Measurements from ENCODE around the gene EPS8L1. TPM values are rescaled to one million over a fixed set of nuclear protein-coding genes. Genes with fewer than 3 reads are reported as not detected.

The EPS8L1 gene
- total and polyA plus RNA-seq, 2 of the 4 experiments (the other 2 are of a cell fraction), result 0.90 to 2.9 TPM

GRCh38 chr19:55076321-55076720 is 652 bp downstream of the EPS8L1 start:
- Histone ChIP-seq H3K14ac (replicated peaks; ENCODE audit: low read depth, low read length) (no peak overlapping the region), H3K27me3 (ENCODE audit: control insufficient read depth, insufficient read depth, low read length) (peaks cover 38% of the 10 kb centered on the region), H2BK5ac (ENCODE audit: low read depth, low read length, poor library complexity, severe bottlenecking) (no peak overlapping the region), H3K36me3 (ENCODE audit: control insufficient read depth, insufficient read depth, low read length) (no peaks in the 10 kb centered on the region), H4K8ac (ENCODE audit: low read depth in 2 of 2, low read length in 2 of 2) (no peak overlapping the region), H2AK5ac (ENCODE audit: low read depth, low read length) (no peak overlapping the region), H3K18ac (ENCODE audit: low read depth, low read length) (no peak overlapping the region), H3K56ac (ENCODE audit: extremely low read depth, insufficient read depth, low read length) (no peak overlapping the region), H3K4ac (ENCODE audit: low read depth, low read length) (no peak overlapping the region), H3K4me1 (ENCODE audit: control insufficient read depth, insufficient read depth, low read length) (peaks cover 6% of the 10 kb centered on the region; the same call in 1 of the 2 replicates), H2BK120ac (ENCODE audit: low read depth, low read length) (no peak overlapping the region), H4K91ac (ENCODE audit: insufficient read depth, low read depth, low read length) (no peak overlapping the region), H3K9ac (ENCODE audit: low read depth, low read length) (no peak overlapping the region), H2AK9ac (replicated peaks; ENCODE audit: low read depth, low read length, poor library complexity) (no peak overlapping the region), H2BK15ac (ENCODE audit: low read depth, low read length) (no peak overlapping the region), H3K4me3 (ENCODE audit: insufficient read depth, low read depth, low read length) (no peak overlapping the region), H2BK20ac (ENCODE audit: low read depth, low read length) (no peak overlapping the region), H3K79me1 (ENCODE audit: low read depth in 1 of 2, low read length in 2 of 2) (no peaks in the 10 kb centered on the region), H4K5ac (ENCODE audit: low read depth, low read length) (no peak overlapping the region), H3K9me3 (ENCODE audit: control insufficient read depth, insufficient read depth, low read length) (no peaks in the 10 kb centered on the region; the same call in 1 of the 2 replicates), H2AFZ (replicated peaks; ENCODE audit: low read length, poor library complexity) (no peak overlapping the region), H3K4me2 (ENCODE audit: low read depth, low read length) (no peak overlapping the region), H3K9me1 (ENCODE audit: insufficient read depth, low read length) (peaks cover 4% of the 10 kb centered on the region; the same call in 1 of the 2 replicates), H4K20me1 (ENCODE audit: insufficient read depth, low read length) (no peaks in the 10 kb centered on the region), H3K23ac (ENCODE audit: low read depth, low read length) (no peak overlapping the region), H3K27ac (ENCODE audit: insufficient read depth, low read length) (no peak overlapping the region)
- in situ Hi-C loops (cut with MboI; ENCODE audit: low sequenced_read_pairs), result no loop called here
- WGBS, 2 experiments (ENCODE audit: extremely low coverage in 2 of 2, insufficient read length in 1 of 2), result 70% methylated on average over 2 of the region's 12 CpGs; no CpG with 5 or more reads in 1 of the 2 experiments
- ChIA-PET POLR2A (ENCODE audit: unreplicated experiment) (no interaction called here), CTCF (no interaction called here)
- intact Hi-C loops (cut with micrococcal nuclease), result no loop called here
- BruUV-seq (replicated peaks), result no TSS peak
- no peak for ATAC-seq (ENCODE audit: low read depth)
- no peak for DNase-seq
- dilution Hi-C loops (cut with HindIII; ENCODE audit: low sequenced_read_pairs, unreplicated experiment), result no loop called here
- no peak for TF ChIP-seq RCOR1 (IDR thresholded peaks at IDR 0.05; ENCODE audit: insufficient replicate concordance, low read length)
- no peak for TF ChIP-seq RFX5 (IDR thresholded peaks at IDR 0.05; ENCODE audit: low read depth, low read length)
- no peak for TF ChIP-seq BHLHE40 (IDR thresholded peaks at IDR 0.05; ENCODE audit: low read depth, low read length)
- no peak for TF ChIP-seq NFE2L2 (IDR thresholded peaks at IDR 0.05; ENCODE audit: low read depth, low read length)
- TF ChIP-seq, protein P1, sequence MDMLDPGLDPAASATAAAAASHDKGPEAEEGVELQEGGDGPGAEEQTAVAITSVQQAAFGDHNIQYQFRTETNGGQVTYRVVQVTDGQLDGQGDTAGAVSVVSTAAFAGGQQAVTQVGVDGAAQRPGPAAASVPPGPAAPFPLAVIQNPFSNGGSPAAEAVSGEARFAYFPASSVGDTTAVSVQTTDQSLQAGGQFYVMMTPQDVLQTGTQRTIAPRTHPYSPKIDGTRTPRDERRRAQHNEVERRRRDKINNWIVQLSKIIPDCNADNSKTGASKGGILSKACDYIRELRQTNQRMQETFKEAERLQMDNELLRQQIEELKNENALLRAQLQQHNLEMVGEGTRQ (IDR thresholded peaks at IDR 0.05; ENCODE audit: low read depth, low read length), result no peak
- TF ChIP-seq SMC3 (IDR thresholded peaks at IDR 0.05; ENCODE audit: low read depth, low read length), result no peak
- TF ChIP-seq, protein P2, sequence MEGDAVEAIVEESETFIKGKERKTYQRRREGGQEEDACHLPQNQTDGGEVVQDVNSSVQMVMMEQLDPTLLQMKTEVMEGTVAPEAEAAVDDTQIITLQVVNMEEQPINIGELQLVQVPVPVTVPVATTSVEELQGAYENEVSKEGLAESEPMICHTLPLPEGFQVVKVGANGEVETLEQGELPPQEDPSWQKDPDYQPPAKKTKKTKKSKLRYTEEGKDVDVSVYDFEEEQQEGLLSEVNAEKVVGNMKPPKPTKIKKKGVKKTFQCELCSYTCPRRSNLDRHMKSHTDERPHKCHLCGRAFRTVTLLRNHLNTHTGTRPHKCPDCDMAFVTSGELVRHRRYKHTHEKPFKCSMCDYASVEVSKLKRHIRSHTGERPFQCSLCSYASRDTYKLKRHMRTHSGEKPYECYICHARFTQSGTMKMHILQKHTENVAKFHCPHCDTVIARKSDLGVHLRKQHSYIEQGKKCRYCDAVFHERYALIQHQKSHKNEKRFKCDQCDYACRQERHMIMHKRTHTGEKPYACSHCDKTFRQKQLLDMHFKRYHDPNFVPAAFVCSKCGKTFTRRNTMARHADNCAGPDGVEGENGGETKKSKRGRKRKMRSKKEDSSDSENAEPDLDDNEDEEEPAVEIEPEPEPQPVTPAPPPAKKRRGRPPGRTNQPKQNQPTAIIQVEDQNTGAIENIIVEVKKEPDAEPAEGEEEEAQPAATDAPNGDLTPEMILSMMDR (conservative IDR thresholded peaks at IDR 0.05; ENCODE audit: low read depth, low read length), result no peak
- TF ChIP-seq POLR2A (IDR thresholded peaks at IDR 0.05; ENCODE audit: low read depth, low read length), result no peak
- no peak for TF ChIP-seq CEBPB (IDR thresholded peaks at IDR 0.05; ENCODE audit: low read depth, low read length)
- no peak for TF ChIP-seq MAZ (IDR thresholded peaks at IDR 0.05; ENCODE audit: borderline replicate concordance, low read depth, low read length)
- TF ChIP-seq, protein P3, sequence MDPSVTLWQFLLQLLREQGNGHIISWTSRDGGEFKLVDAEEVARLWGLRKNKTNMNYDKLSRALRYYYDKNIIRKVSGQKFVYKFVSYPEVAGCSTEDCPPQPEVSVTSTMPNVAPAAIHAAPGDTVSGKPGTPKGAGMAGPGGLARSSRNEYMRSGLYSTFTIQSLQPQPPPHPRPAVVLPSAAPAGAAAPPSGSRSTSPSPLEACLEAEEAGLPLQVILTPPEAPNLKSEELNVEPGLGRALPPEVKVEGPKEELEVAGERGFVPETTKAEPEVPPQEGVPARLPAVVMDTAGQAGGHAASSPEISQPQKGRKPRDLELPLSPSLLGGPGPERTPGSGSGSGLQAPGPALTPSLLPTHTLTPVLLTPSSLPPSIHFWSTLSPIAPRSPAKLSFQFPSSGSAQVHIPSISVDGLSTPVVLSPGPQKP (IDR thresholded peaks at IDR 0.05; ENCODE audit: borderline replicate concordance, low read depth, low read length), result no peak
